ENCODE data around the gene GNAQ. TPM values are rescaled to one million over a fixed set of nuclear protein-coding genes. Genes with fewer than 3 reads are reported as not detected.

Gene GNAQ
- polyA plus RNA-seq, 3 donors = 8.3 to 51.0 (median 9.6) TPM

- H3K27ac Mint-ChIP-seq = peak overlapping the region in 1 of 7 donors; percentile 36
- H3K36me3 ChIP-seq (replicated peaks in 1 of 2; ENCODE audit: control insufficient read depth in 1 of 2, insufficient read depth in 2 of 2, low read length in 2 of 2) = peaks cover 0 to 17% of the 10 kb centered on the region in 2 donors
- no peak overlapping the region for H3K4me2 ChIP-seq (replicated peaks; ENCODE audit: extremely low read depth, low read length, poor library complexity, severe bottlenecking)
- H3K27me3 Mint-ChIP-seq (ENCODE audit: low read depth in 3 of 3) = peaks cover 0 to 2% (median 0%) of the 10 kb centered on the region in 3 donors
- peaks cover 93% of the 10 kb centered on the region for H4K20me1 ChIP-seq (ENCODE audit: insufficient read depth, low read length)
- intact Hi-C loops (cut with micrococcal nuclease) = no loop called here
- peaks cover 9 to 14% of the 10 kb centered on the region in 2 donors for H3K36me3 Mint-ChIP-seq
- no peak overlapping the region for H3K27ac ChIP-seq (ENCODE audit: low read depth in 1 of 2, low read length in 2 of 2)
- no peak overlapping the region for H3K4me3 Mint-ChIP-seq
- no peak overlapping the region for H3K9ac ChIP-seq (ENCODE audit: insufficient read depth, low read length, poor library complexity, severe bottlenecking)
- H3K4me3 ChIP-seq (replicated peaks in 1 of 3; ENCODE audit: low read depth in 2 of 3, low read length in 3 of 3) = no peak overlapping the region
- H2AFZ ChIP-seq (ENCODE audit: insufficient read depth, low read depth, low read length, poor library complexity, severe bottlenecking) = no peak overlapping the region
- H3K4me1 ChIP-seq (ENCODE audit: control insufficient read depth in 1 of 2, insufficient read depth in 2 of 2, low read length in 2 of 2) = peaks cover 2 to 3% of the 10 kb centered on the region in 2 donors
- WGBS (ENCODE audit: insufficient coverage) = no CpG with 5 or more reads among the region's 9 CpGs
- H3K9me3 ChIP-seq (replicated peaks in 1 of 2; ENCODE audit: control insufficient read depth in 1 of 2, insufficient read depth in 1 of 2, low read length in 2 of 2) = no peaks in the 10 kb centered on the region
- no peaks in the 10 kb centered on the region for H3K9me3 Mint-ChIP-seq
- no peak for TF ChIP-seq CTCF (IDR thresholded peaks at IDR 0.05)
- no peak for DNase-seq
- peaks cover 93% of the 10 kb centered on the region for H3K79me2 ChIP-seq (ENCODE audit: insufficient read depth, low read length)
- peaks cover 15% of the 10 kb centered on the region for H3K4me1 Mint-ChIP-seq
- H3K27me3 ChIP-seq (ENCODE audit: control insufficient read depth in 2 of 2, insufficient read depth in 2 of 2, low read length in 2 of 2) = no peaks in the 10 kb centered on the region
Observed at GRCh38 chr9:77832639-77833038, 199.0 kb downstream of the GNAQ start.

GRCh38 chr9:77831781-77832180 is 199.8 kb downstream of the GNAQ start:
- Mint-ChIP-seq H3K27ac (peak overlapping the region in 1 of 7 donors; percentile 47), H3K4me1 (peaks cover 23% of the 10 kb centered on the region), H3K9me3 (no peaks in the 10 kb centered on the region), H3K4me3 (no peak overlapping the region), H3K27me3 (ENCODE audit: low read depth in 3 of 3) (peaks cover 0 to 2% (median 0%) of the 10 kb centered on the region in 3 donors), H3K36me3 (peaks cover 9 to 10% of the 10 kb centered on the region in 2 donors)
- Histone ChIP-seq H3K9me3 (replicated peaks in 1 of 2; ENCODE audit: control insufficient read depth in 1 of 2, insufficient read depth in 1 of 2, low read length in 2 of 2) (no peaks in the 10 kb centered on the region), H2AFZ (ENCODE audit: insufficient read depth, low read depth, low read length, poor library complexity, severe bottlenecking) (no peak overlapping the region), H3K4me2 (replicated peaks; ENCODE audit: extremely low read depth, low read length, poor library complexity, severe bottlenecking) (no peak overlapping the region), H3K4me3 (replicated peaks in 1 of 3; ENCODE audit: low read depth in 2 of 3, low read length in 3 of 3) (no peak overlapping the region), H3K27ac (ENCODE audit: low read depth in 1 of 2, low read length in 2 of 2) (no peak overlapping the region), H3K27me3 (ENCODE audit: control insufficient read depth in 2 of 2, insufficient read depth in 2 of 2, low read length in 2 of 2) (no peaks in the 10 kb centered on the region), H3K9ac (ENCODE audit: insufficient read depth, low read length, poor library complexity, severe bottlenecking) (no peak overlapping the region), H3K36me3 (replicated peaks in 1 of 2; ENCODE audit: control insufficient read depth in 1 of 2, insufficient read depth in 2 of 2, low read length in 2 of 2) (peaks cover 0 to 17% of the 10 kb centered on the region in 2 donors), H3K79me2 (ENCODE audit: insufficient read depth, low read length) (peaks cover 93% of the 10 kb centered on the region), H3K4me1 (ENCODE audit: control insufficient read depth in 1 of 2, insufficient read depth in 2 of 2, low read length in 2 of 2) (peaks cover 9 to 12% of the 10 kb centered on the region in 2 donors), H4K20me1 (ENCODE audit: insufficient read depth, low read length) (peaks cover 97% of the 10 kb centered on the region)
- no peak for DNase-seq
- WGBS (ENCODE audit: insufficient coverage) = no CpG with 5 or more reads among the region's 1 CpG
- intact Hi-C loops (cut with micrococcal nuclease) = no loop called here
- TF ChIP-seq CTCF (IDR thresholded peaks at IDR 0.05) = no peak

Data from CD14-positive monocyte (primary cell).